HS-5 (cell line): ENCODE data around the gene MEI4.

Experiments used
- DNase-seq: peaks from one replicate; pipeline ENCODE4 v3.0.0-alpha.2; 2012; ENCODE audit warnings: low read depth

Gene MEI4

GRCh38 chr6:77965449-77965848, 312.6 kb downstream of the MEI4 start:
- no peak for DNase-seq

GRCh38 chr6:77972334-77972733, 319.5 kb downstream of the MEI4 start:
- DNase-seq, result no peak
